Ishikawa (cell line): ENCODE measurements around the gene GPS2.

Experiments
- CEBPB ChIP-seq: IDR thresholded peaks from 2 replicates; pipeline ENCODE4 v1.6.1; 2012
- CREB1 ChIP-seq: IDR thresholded peaks from 2 replicates; pipeline ENCODE4 v1.6.1; 2012; ENCODE audit warnings: low read depth
- EGR1 ChIP-seq: IDR thresholded peaks from 2 replicates; pipeline ENCODE4 v1.6.1; 2012
- EP300 ChIP-seq: IDR thresholded peaks from 2 replicates; pipeline ENCODE4 v1.6.1; 2012; ENCODE audit warnings: borderline replicate concordance
- FOXM1 ChIP-seq: IDR thresholded peaks from 2 replicates; pipeline ENCODE4 v1.6.1; 2012; ENCODE audit warnings: low read depth, borderline replicate concordance
- NFIC ChIP-seq: IDR thresholded peaks from 2 replicates; pipeline ENCODE4 v1.6.1; 2012
- RAD21 ChIP-seq: IDR thresholded peaks from 2 replicates; pipeline ENCODE4 v1.6.1; 2012; ENCODE audit warnings: low read depth
- TAF1 ChIP-seq: IDR thresholded peaks from 2 replicates; pipeline ENCODE4 v1.6.1; 2012; ENCODE audit warnings: low read depth, mild to moderate bottlenecking
- TCF12 ChIP-seq: IDR thresholded peaks from 2 replicates; pipeline ENCODE4 v1.6.1; 2012; ENCODE audit warnings: low read depth
- TEAD4 ChIP-seq: IDR thresholded peaks from 2 replicates; pipeline ENCODE4 v1.6.1; 2012
- USF1 ChIP-seq: IDR thresholded peaks from 2 replicates; pipeline ENCODE4 v1.6.1; 2012
- YY1 ChIP-seq: IDR thresholded peaks from 2 replicates; pipeline ENCODE4 v1.6.1; 2012; ENCODE audit warnings: low read depth
- ZBTB7A ChIP-seq: IDR thresholded peaks from 2 replicates; pipeline ENCODE4 v1.6.1; 2012; ENCODE audit warnings: low read depth
- TF ChIP-seq, protein P1 (sequence below): IDR thresholded peaks from 2 replicates; pipeline ENCODE4 v1.6.1; 2012; ENCODE audit warnings: low read depth, mild to moderate bottlenecking
- TF ChIP-seq, protein P2 (sequence below): IDR thresholded peaks from 2 replicates; pipeline ENCODE4 v1.6.1; 2012

The GPS2 gene

DNA sequence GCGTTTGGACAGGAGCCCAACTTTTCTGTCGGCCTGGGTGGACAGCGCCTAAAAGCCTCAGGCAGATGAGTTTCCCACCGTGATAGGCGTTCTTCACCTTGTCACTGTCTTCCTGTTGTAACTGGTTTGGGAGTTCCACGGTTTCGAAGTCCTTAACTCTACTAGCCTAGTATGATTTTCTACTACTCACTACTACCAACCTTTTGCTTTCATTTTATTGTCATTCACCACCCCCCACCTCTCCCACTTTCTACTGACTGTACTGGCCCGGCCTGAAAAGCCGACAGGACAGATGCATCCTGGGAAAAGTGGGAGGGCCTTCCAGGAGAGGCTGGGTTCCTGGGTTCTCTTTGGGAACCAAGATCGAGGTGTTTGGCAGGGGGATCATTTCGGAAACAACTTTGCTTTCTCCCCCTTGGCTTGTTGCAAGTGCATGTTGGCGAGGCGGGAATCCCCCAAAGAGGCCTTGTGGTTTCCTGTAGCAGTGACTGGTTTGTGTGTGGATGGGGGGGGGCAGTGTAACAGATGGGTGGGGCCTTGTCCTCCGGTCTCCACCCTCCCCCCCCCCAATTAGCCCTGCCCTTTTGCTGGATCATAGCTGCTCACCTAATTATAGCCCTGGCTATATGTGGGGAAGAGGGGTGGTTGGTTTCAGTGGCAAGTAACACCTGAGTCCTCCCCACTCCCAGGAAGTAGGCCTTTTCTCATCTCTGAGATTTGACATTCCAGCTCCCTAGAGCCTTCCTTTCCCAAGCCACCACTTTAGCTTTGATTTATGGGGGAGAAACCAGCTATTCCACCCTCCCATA lies 6.3 kb downstream of the GPS2 start:
- TF ChIP-seq TEAD4 (no peak), TAF1 (peak; percentile 52)
- TF ChIP-seq, protein P1, sequence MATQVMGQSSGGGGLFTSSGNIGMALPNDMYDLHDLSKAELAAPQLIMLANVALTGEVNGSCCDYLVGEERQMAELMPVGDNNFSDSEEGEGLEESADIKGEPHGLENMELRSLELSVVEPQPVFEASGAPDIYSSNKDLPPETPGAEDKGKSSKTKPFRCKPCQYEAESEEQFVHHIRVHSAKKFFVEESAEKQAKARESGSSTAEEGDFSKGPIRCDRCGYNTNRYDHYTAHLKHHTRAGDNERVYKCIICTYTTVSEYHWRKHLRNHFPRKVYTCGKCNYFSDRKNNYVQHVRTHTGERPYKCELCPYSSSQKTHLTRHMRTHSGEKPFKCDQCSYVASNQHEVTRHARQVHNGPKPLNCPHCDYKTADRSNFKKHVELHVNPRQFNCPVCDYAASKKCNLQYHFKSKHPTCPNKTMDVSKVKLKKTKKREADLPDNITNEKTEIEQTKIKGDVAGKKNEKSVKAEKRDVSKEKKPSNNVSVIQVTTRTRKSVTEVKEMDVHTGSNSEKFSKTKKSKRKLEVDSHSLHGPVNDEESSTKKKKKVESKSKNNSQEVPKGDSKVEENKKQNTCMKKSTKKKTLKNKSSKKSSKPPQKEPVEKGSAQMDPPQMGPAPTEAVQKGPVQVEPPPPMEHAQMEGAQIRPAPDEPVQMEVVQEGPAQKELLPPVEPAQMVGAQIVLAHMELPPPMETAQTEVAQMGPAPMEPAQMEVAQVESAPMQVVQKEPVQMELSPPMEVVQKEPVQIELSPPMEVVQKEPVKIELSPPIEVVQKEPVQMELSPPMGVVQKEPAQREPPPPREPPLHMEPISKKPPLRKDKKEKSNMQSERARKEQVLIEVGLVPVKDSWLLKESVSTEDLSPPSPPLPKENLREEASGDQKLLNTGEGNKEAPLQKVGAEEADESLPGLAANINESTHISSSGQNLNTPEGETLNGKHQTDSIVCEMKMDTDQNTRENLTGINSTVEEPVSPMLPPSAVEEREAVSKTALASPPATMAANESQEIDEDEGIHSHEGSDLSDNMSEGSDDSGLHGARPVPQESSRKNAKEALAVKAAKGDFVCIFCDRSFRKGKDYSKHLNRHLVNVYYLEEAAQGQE, result peak; percentile 46; the same call in 1 of the 2 replicates

GRCh38 chr17:7307686-7308624 lies 7.2 kb downstream of the GPS2 start:
- TF ChIP-seq FOXM1, result no peak
- TF ChIP-seq TAF1, result 0 out of 2 replicates have a peak, but pooled peaks have one; percentile 30
- TF ChIP-seq CREB1, result no peak
- TF ChIP-seq NFIC, result peak; percentile 62; the same call in 1 of the 2 replicates
- no peak for TF ChIP-seq EP300
- no peak for TF ChIP-seq ZBTB7A
- TF ChIP-seq, protein P1, result no peak
- no peak for TF ChIP-seq USF1
- TF ChIP-seq, protein P2, sequence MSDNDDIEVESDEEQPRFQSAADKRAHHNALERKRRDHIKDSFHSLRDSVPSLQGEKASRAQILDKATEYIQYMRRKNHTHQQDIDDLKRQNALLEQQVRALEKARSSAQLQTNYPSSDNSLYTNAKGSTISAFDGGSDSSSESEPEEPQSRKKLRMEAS, result peak; percentile 88
- TF ChIP-seq TEAD4, result no peak
- no peak for TF ChIP-seq CEBPB
- TF ChIP-seq TCF12, result no peak
- TF ChIP-seq RAD21, result no peak
- TF ChIP-seq EGR1, result no peak
- TF ChIP-seq YY1, result no peak

- TF ChIP-seq, protein P1, result no peak
- TF ChIP-seq TAF1, result peak; percentile 43
- 0 out of 2 replicates have a peak, but pooled peaks have one; percentile 4 for TF ChIP-seq TEAD4
- TF ChIP-seq FOXM1, result no peak
- TF ChIP-seq, protein P2, result peak; percentile 86
- TF ChIP-seq ZBTB7A, result 0 out of 2 replicates have a peak, but pooled peaks have one; percentile 39
- TF ChIP-seq EGR1, result peak; percentile 99
- TF ChIP-seq CREB1, result peak; percentile 65
These were observed 8.1 kb downstream of the GPS2 start, which contains the start of gene EIF5A for GRCh38 chr17:7306911-7307685. Gene EIF5A, plus strand, starts transcription at chr17:7307628. Its CDS starts 2,008 bp downstream, at chr17:7309636.

GRCh38 chr17:7304179-7304578 lies 11.0 kb downstream of the GPS2 start:
- TF ChIP-seq RAD21, result no peak
- no peak for TF ChIP-seq TCF12
- no peak for TF ChIP-seq EP300
- no peak for TF ChIP-seq FOXM1
- no peak for TF ChIP-seq TAF1
- TF ChIP-seq CEBPB, result no peak
- no peak for TF ChIP-seq NFIC
- TF ChIP-seq ZBTB7A, result no peak
- TF ChIP-seq TEAD4, result no peak
- TF ChIP-seq USF1, result no peak
- TF ChIP-seq, protein P1, result no peak
- TF ChIP-seq CREB1, result no peak
- no peak for TF ChIP-seq EGR1
- TF ChIP-seq, protein P2, result no peak
- TF ChIP-seq YY1, result no peak
